H1 (cell line): Measurements from ENCODE around the gene CFAP91. TPM values are rescaled to one million over a fixed set of nuclear protein-coding genes. Genes with fewer than 3 reads are reported as not detected.

Source experiments
- CTCF ChIA-PET: fragments of 300-600 bp; sonication (Branson Sonifier 250); formaldehyde crosslinking; loops from one replicate; lab custom pipeline; 2021; ENCODE audit not compliant: partially characterized antibody; lab: Charles Lee
- POLR2A ChIA-PET: fragments of 300-600 bp; sonication (Branson Sonifier 250); formaldehyde crosslinking; loops from one replicate; lab custom pipeline; 2021; ENCODE audit warnings: inconsistent platforms; ENCODE audit not compliant: partially characterized antibody; lab: Charles Lee
- DNase-seq, 2 experiments: peaks; one replicate each; pipeline versions ENCODE4 v3.0.0 to v3.0.0-alpha.2; 2010 to 2022; ENCODE audit warnings: low spot score in 2 of 2, low read depth in 1 of 2, mixed read lengths in 1 of 2
- FAIRE-seq: peaks from 2 replicates; lab custom pipeline; 2011; peaks lifted over from hg19 to GRCh38; lab: Jason Lieb, UNC
- H2AFZ ChIP-seq: 2 replicates; pipeline ENCODE4 v1.8.1; 2012; ENCODE audit warnings: low read length, inconsistent platforms
- H2AK5ac ChIP-seq: 2 replicates; pipeline ENCODE4 v1.6.1; 2013; ENCODE audit warnings: low read depth, low read length
- H2BK120ac ChIP-seq: replicated peaks from 2 replicates; pipeline ENCODE3; 2013; ENCODE audit warnings: low read depth, low read length, inconsistent platforms
- H2BK12ac ChIP-seq: 2 replicates; pipeline ENCODE4 v1.6.1; 2013; ENCODE audit warnings: low read depth, low read length
- H2BK15ac ChIP-seq: 2 replicates; pipeline ENCODE4 v1.6.1; 2013; ENCODE audit warnings: low read length
- H2BK20ac ChIP-seq: 2 replicates; pipeline ENCODE4 v1.6.1; 2013; ENCODE audit warnings: low read length
- H2BK5ac ChIP-seq: 2 replicates; pipeline ENCODE4 v1.6.1; 2013; ENCODE audit warnings: low read depth, low read length
- H3K14ac ChIP-seq: 2 replicates; pipeline ENCODE4 v1.6.1; 2013; ENCODE audit warnings: inconsistent platforms; ENCODE audit not compliant: insufficient read length
- H3K18ac ChIP-seq: 2 replicates; pipeline ENCODE4 v1.6.1; 2013; ENCODE audit warnings: low read length; ENCODE audit errors: extremely low read depth
- H3K23ac ChIP-seq: 2 replicates; pipeline ENCODE4 v1.6.1; 2013; ENCODE audit warnings: inconsistent platforms; ENCODE audit not compliant: insufficient read length
- H3K23me2 ChIP-seq: 2 replicates; pipeline ENCODE4 v1.6.1; 2013; ENCODE audit warnings: low read depth, low read length
- H3K27ac ChIP-seq: 2 replicates; pipeline ENCODE4 v1.6.1; 2011; ENCODE audit warnings: low read depth, low read length, inconsistent platforms
- H3K27me3 ChIP-seq, 4 experiments: replicated peaks in 1 of 4; 1 replicate in 1 of 4; 2 replicates in 3 of 4; pipeline versions ENCODE4 v1.6.1 to v1.8.1; 2011 to 2013; ENCODE audit warnings: low read length in 3 of 4, mild to moderate bottlenecking in 3 of 4, inconsistent platforms in 2 of 4, mixed read lengths in 2 of 4, moderate library complexity in 1 of 4; ENCODE audit not compliant: control insufficient read depth in 3 of 4, insufficient read depth in 3 of 4; ENCODE audit errors: extremely low read depth in 1 of 4
- H3K36me3 ChIP-seq, 4 experiments: 2 replicates each; pipeline versions ENCODE4 v1.6.1 to v1.8.1; 2011 to 2013; ENCODE audit warnings: mild to moderate bottlenecking in 4 of 4, low read length in 3 of 4, moderate library complexity in 2 of 4, control low read depth in 1 of 4, inconsistent platforms in 1 of 4; ENCODE audit not compliant: insufficient read depth in 4 of 4, control insufficient read depth in 2 of 4
- H3K4ac ChIP-seq: replicated peaks from 2 replicates; pipeline ENCODE3; 2013; ENCODE audit warnings: low read length, low read depth, mixed read lengths, inconsistent platforms; ENCODE audit not compliant: insufficient read length
- H3K4me1 ChIP-seq, 4 experiments: replicated peaks in 1 of 4; 1 replicate in 1 of 4; 2 replicates in 3 of 4; pipeline versions ENCODE4 v1.6.1 to v1.8.1; 2011 to 2013; ENCODE audit warnings: low read length in 3 of 4, inconsistent platforms in 2 of 4, mixed read lengths in 1 of 4; ENCODE audit not compliant: insufficient read depth in 4 of 4, control insufficient read depth in 3 of 4
- H3K4me2 ChIP-seq, 2 experiments: 2 replicates each; pipeline versions ENCODE4 v1.6.1 to v1.8.1; 2011 to 2013; ENCODE audit warnings: low read depth in 2 of 2, low read length in 2 of 2, control low read depth in 1 of 2, inconsistent platforms in 1 of 2, mild to moderate bottlenecking in 1 of 2; ENCODE audit not compliant: insufficient read depth in 1 of 2
- H3K4me3 ChIP-seq, 4 experiments: fragments of 200-600, 300-600 bp in 1 of 4; sonication (generic), shearing (Covaris generic), sonication (Bioruptor Twin) in 1 of 4; 2 replicates each; pipeline versions ENCODE4 v1.5.1 to v1.8.1; 2011 to 2016; ENCODE audit warnings: low read length in 4 of 4, low read depth in 3 of 4, control low read depth in 2 of 4, inconsistent platforms in 2 of 4, mild to moderate bottlenecking in 2 of 4, mixed read lengths in 1 of 4, moderate library complexity in 1 of 4; ENCODE audit not compliant: insufficient read depth in 2 of 4; ENCODE audit errors: extremely low read depth in 1 of 4
- H3K56ac ChIP-seq: replicated peaks from 2 replicates; pipeline ENCODE3; 2013; ENCODE audit warnings: low read depth, mild to moderate bottlenecking, mixed read lengths, low read length, inconsistent platforms; ENCODE audit not compliant: insufficient read length
- H3K79me1 ChIP-seq: 2 replicates; pipeline ENCODE4 v1.6.1; 2013; ENCODE audit warnings: low read depth, low read length, control low read depth
- H3K79me2 ChIP-seq, 2 experiments: 2 replicates each; pipeline versions ENCODE4 v1.6.1 to v1.8.1; 2012 to 2013; ENCODE audit warnings: low read length in 2 of 2, mild to moderate bottlenecking in 2 of 2, inconsistent platforms in 1 of 2; ENCODE audit not compliant: insufficient read depth in 2 of 2, control insufficient read depth in 1 of 2
- H3K9ac ChIP-seq, 4 experiments: replicated peaks in 1 of 4; 1 replicate in 1 of 4; 2 replicates in 3 of 4; pipeline versions ENCODE4 v1.6.1 to v1.8.1; 2011 to 2013; ENCODE audit warnings: low read depth in 3 of 4, low read length in 3 of 4, control low read depth in 2 of 4, mild to moderate bottlenecking in 2 of 4, moderate library complexity in 2 of 4, inconsistent platforms in 1 of 4; ENCODE audit errors: extremely low read depth in 1 of 4
- H3K9me3 ChIP-seq, 2 experiments: 2 replicates each; pipeline versions ENCODE4 v1.6.1 to v1.8.1; 2012 to 2013; ENCODE audit warnings: mild to moderate bottlenecking in 2 of 2, moderate library complexity in 2 of 2, control low read depth in 1 of 2, inconsistent platforms in 1 of 2, low read depth in 1 of 2, low read length in 1 of 2, mixed read lengths in 1 of 2; ENCODE audit not compliant: insufficient read depth in 2 of 2
- H4K20me1 ChIP-seq, 2 experiments: replicated peaks in 1 of 2; 2 replicates each; pipeline versions ENCODE3 to v1.8.1; 2011 to 2013; ENCODE audit warnings: inconsistent platforms in 2 of 2, low read length in 2 of 2, mild to moderate bottlenecking in 1 of 2; ENCODE audit not compliant: insufficient read depth in 2 of 2, control insufficient read depth in 1 of 2
- H4K5ac ChIP-seq: 2 replicates; pipeline ENCODE4 v1.6.1; 2013; ENCODE audit warnings: low read length, low read depth, mixed read lengths, inconsistent platforms; ENCODE audit not compliant: insufficient read length
- H4K8ac ChIP-seq: 2 replicates; pipeline ENCODE4 v1.8.0; 2013; ENCODE audit warnings: mild to moderate bottlenecking, moderate library complexity, low read length, inconsistent platforms; ENCODE audit not compliant: insufficient read depth; ENCODE audit errors: extremely low read depth
- H4K91ac ChIP-seq: replicated peaks from 2 replicates; pipeline ENCODE3; 2013; ENCODE audit warnings: low read length, mixed read lengths, inconsistent platforms; ENCODE audit not compliant: insufficient read length
- CBX8 ChIP-seq: fragments of 300-800, 300-1000 bp; sonication (generic); IDR thresholded peaks from 2 replicates; pipeline ENCODE4 v1.7.1; 2016; ENCODE audit warnings: low read depth, low read length, borderline replicate concordance
- SIX5 ChIP-seq: IDR thresholded peaks from 2 replicates; pipeline ENCODE4 v1.6.1; 2011; ENCODE audit warnings: mild to moderate bottlenecking, low read depth, low read length
- WGBS, 2 experiments: shearing (Covaris generic) in 1 of 2; methylation state at CpG; one replicate each; pipeline versions ENCODE4 v1.1.6 to v1.1.7; 2013 to 2015; ENCODE audit warnings: low lambda C conversion rate in 2 of 2, mixed read lengths in 2 of 2, inconsistent platforms in 1 of 2, low coverage in 1 of 2, missing lambda C conversion rate in 1 of 2; ENCODE audit not compliant: insufficient replicate concordance in 2 of 2, insufficient coverage in 1 of 2, insufficient read length in 1 of 2; ENCODE audit errors: extremely low coverage in 1 of 2, missing lambda C conversion rate in 1 of 2; 5-methylcytosine and 5-hydroxymethylcytosine counted together
- polyA plus RNA-seq, 7 experiments: library from polyadenylated mRNA; depleted of rRNA in 3 of 7; stranded (reverse) in 5 of 7; unstranded in 2 of 7; fragments of >200 nt in 5 of 7; fragments of 200-250 nt in 2 of 7; gene quantifications; 1 replicate in 5 of 7; 2 replicates in 1 of 7; 4 replicates in 1 of 7; pipeline versions ENCODE4 v1.2.1 to v1.2.3, GENCODE V29; 2011 to 2013; ENCODE audit warnings: missing spikeins in 2 of 7, mixed read lengths in 2 of 7
- total RNA-seq: library from RNA; stranded (reverse); fragmentation: NEBNext Ultra II Directional; extraction: Animal tissue kit (Norgen Biotek cat#: 25700); gene quantifications from 2 replicates; pipeline ENCODE4 v1.2.1, GENCODE V29; 2021
- TF ChIP-seq, protein P1 (sequence below): IDR thresholded peaks from 2 replicates; pipeline ENCODE4 v1.6.1; 2011; ENCODE audit warnings: low read length, improper control_type of control experiment

CFAP91 gene
- total and polyA plus RNA-seq, 2 of the 8 experiments (the other 6 are each of a cell fraction or from before 2014, with no cell fraction given): 5.4 to 7.4 TPM

DNA sequence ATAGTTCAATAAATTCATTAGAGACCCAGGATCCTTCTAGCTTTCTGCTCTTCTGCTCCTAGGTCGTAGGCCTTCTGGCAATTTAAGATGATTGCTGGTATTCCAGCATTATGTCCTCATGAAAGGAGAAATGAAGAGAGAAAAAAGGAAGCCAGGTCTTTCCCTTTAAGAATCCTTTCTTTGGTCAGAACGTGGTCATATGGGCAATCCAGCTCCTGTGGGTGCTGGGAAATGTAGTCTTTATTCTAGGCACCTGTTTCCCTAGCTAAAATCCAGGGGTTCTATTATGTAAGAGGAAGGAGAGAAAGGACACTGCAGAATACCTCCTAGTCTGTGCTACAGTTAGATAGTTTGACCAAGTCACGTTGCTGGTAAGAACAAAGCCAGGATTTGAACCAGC, 43.6 kb downstream of the CFAP91 start:
- Histone ChIP-seq H2AK5ac (no peak overlapping the region), H3K4me1 (no peaks in the 10 kb centered on the region), H3K27ac (no peak overlapping the region), H4K91ac (no peak overlapping the region), H3K9ac (no peak overlapping the region), H3K18ac (no peak overlapping the region), H2AFZ (no peak overlapping the region), H2BK120ac (no peak overlapping the region), H3K36me3 (no peaks in the 10 kb centered on the region), H3K23me2 (no peaks in the 10 kb centered on the region), H3K79me2 (no peaks in the 10 kb centered on the region), H3K4ac (no peak overlapping the region), H2BK12ac (no peak overlapping the region), H4K20me1 (no peaks in the 10 kb centered on the region), H3K4me3 (no peak overlapping the region), H3K9me3 (no peaks in the 10 kb centered on the region), H3K4me2 (no peak overlapping the region), H3K27me3 (no peaks in the 10 kb centered on the region), H2BK5ac (no peak overlapping the region), H3K56ac (no peak overlapping the region), H4K5ac (no peak overlapping the region), H3K23ac (no peak overlapping the region), H3K79me1 (no peaks in the 10 kb centered on the region), H3K14ac (no peak overlapping the region), H4K8ac (no peak overlapping the region), H2BK15ac (no peak overlapping the region), H2BK20ac (no peak overlapping the region)
- WGBS, 2 experiments: 71% methylated on average over 3 of the region's 3 CpGs; no CpG with 5 or more reads in 1 of the 2 experiments
- ChIA-PET POLR2A (interaction anchor here (1.7 kb wide), 1 partner anchor 41 kb away, joined by 4 read pairs; no protein-coding TSS in a partner anchor), CTCF (interaction anchor here (1.0 to 1.2 kb wide), 3 partner anchors 14 to 57 kb away, joined by 3 read pairs; no protein-coding TSS in a partner anchor)
- FAIRE-seq: no peak
- DNase-seq: no peak
- TF ChIP-seq, protein P1, sequence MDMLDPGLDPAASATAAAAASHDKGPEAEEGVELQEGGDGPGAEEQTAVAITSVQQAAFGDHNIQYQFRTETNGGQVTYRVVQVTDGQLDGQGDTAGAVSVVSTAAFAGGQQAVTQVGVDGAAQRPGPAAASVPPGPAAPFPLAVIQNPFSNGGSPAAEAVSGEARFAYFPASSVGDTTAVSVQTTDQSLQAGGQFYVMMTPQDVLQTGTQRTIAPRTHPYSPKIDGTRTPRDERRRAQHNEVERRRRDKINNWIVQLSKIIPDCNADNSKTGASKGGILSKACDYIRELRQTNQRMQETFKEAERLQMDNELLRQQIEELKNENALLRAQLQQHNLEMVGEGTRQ: peak; percentile 56
- TF ChIP-seq CBX8: no peak
- peak; percentile 38; the same call in 1 of the 2 replicates for TF ChIP-seq SIX5
